A673 (cell line): Measurements from ENCODE around the gene TMEM150C.

Source experiments
- EZH2 ChIP-seq: fragments of 200-600 bp; sonication (generic); IDR thresholded peaks from 2 replicates; pipeline ENCODE4 v1.6.1; 2017; ENCODE audit warnings: borderline replicate concordance, low read depth, mild to moderate bottlenecking, mixed read lengths, antibody characterized with exemption, low read length; ENCODE audit not compliant: poor library complexity, severe bottlenecking
- TF ChIP-seq, protein P1 (sequence below): fragments of 300-800, 200-600 bp; sonication (generic); conservative IDR thresholded peaks from 2 replicates; pipeline ENCODE4 v1.5.1; 2017; ENCODE audit warnings: low read depth, mild to moderate bottlenecking, antibody characterized with exemption, low read length, moderate library complexity, mixed read lengths

- TF ChIP-seq, protein P1, sequence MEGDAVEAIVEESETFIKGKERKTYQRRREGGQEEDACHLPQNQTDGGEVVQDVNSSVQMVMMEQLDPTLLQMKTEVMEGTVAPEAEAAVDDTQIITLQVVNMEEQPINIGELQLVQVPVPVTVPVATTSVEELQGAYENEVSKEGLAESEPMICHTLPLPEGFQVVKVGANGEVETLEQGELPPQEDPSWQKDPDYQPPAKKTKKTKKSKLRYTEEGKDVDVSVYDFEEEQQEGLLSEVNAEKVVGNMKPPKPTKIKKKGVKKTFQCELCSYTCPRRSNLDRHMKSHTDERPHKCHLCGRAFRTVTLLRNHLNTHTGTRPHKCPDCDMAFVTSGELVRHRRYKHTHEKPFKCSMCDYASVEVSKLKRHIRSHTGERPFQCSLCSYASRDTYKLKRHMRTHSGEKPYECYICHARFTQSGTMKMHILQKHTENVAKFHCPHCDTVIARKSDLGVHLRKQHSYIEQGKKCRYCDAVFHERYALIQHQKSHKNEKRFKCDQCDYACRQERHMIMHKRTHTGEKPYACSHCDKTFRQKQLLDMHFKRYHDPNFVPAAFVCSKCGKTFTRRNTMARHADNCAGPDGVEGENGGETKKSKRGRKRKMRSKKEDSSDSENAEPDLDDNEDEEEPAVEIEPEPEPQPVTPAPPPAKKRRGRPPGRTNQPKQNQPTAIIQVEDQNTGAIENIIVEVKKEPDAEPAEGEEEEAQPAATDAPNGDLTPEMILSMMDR = no peak
- TF ChIP-seq EZH2 = no peak
Measured at GRCh38 chr4:82521283-82521682, 40.5 kb downstream of the TMEM150C start.
